NT2/D1 (cell line): ENCODE data around the gene HRNR.

Source experiments
- SUZ12 ChIP-seq: IDR thresholded peaks from 2 replicates; pipeline ENCODE4 v1.6.1; 2011; ENCODE audit not compliant: insufficient read length, insufficient read depth; ENCODE audit errors: extremely low read depth
- YY1 ChIP-seq: IDR thresholded peaks from 2 replicates; pipeline ENCODE4 v1.6.1; 2011; ENCODE audit not compliant: insufficient read length, insufficient read depth
- ZNF274 ChIP-seq: IDR thresholded peaks from 2 replicates; pipeline ENCODE4 v1.6.1; 2011; ENCODE audit warnings: mild to moderate bottlenecking, low read depth, low read length

DNA sequence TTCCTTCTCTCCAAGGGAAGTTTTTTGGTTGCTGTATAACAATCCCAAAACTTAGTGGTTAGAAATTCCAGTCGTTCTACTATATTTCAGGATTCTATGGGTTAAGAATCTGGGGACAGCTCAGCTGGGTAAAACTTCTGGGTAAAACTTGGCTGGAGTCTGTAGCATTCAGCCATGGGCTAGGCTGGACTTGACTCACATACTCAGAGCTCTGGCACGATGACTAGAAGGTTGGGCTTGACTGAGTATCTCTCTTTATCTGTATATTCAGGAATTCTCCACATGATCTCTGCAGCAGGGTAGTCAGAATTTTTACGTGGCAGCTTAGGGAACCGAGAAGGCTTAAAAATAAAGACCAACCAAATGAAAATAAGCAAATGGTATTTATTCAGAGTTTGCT, 28.2 kb upstream of the HRNR start:
- TF ChIP-seq YY1 = no peak
- TF ChIP-seq SUZ12 = no peak
- no peak for TF ChIP-seq ZNF274
